Activated B cell treated with CpG ODN at 0.5 μM for 24 hours (primary cell): Measurements from ENCODE around the gene OR52K2. TPM values are rescaled to one million over a fixed set of nuclear protein-coding genes. Genes with fewer than 3 reads are reported as not detected.
"Not testable (repeated sequence)": the region's sequence is repeated elsewhere in the genome, so short reads cannot be mapped to it uniquely, and the experiment has no call there.

Experiments
- ATAC-seq: fragments of 200-7000 bp; cut with Tn5 transposase; one replicate; pipeline ENCODE4 v1.10.0; 2021; ENCODE audit warnings: low read depth, mild to moderate bottlenecking, moderate library complexity
- CTCF ChIA-PET: fragments of 350-600 bp; sonication (Branson Sonifier 250); formaldehyde crosslinking; loops from one replicate; lab custom pipeline; 2021; ENCODE audit warnings: antibody characterized with exemption; lab: Charles Lee
- POLR2A ChIA-PET: fragments of 350-600 bp; sonication (Branson Sonifier 250); formaldehyde crosslinking; loops from one replicate; lab custom pipeline; 2021; ENCODE audit warnings: antibody characterized with exemption; lab: Charles Lee
- DNase-seq: peaks from one replicate; pipeline ENCODE4 v3.0.0; 2022
- H3K27ac Mint-ChIP-seq: one replicate; pipeline ENCODE4 v1.8.0; 2020; ENCODE audit warnings: mixed read lengths
- H3K27me3 Mint-ChIP-seq: one replicate; pipeline ENCODE4 v1.8.0; 2021; ENCODE audit warnings: mixed read lengths
- H3K36me3 Mint-ChIP-seq: one replicate; pipeline ENCODE4 v1.8.0; 2021; ENCODE audit warnings: low read depth, mixed read lengths
- H3K4me1 Mint-ChIP-seq: one replicate; pipeline ENCODE4 v1.8.0; 2021; ENCODE audit warnings: mixed read lengths
- H3K4me3 Mint-ChIP-seq: one replicate; pipeline ENCODE4 v1.8.0; 2020; ENCODE audit warnings: mild to moderate bottlenecking, mixed read lengths
- H3K9me3 Mint-ChIP-seq: one replicate; pipeline ENCODE4 v1.8.0; 2020; ENCODE audit warnings: mixed read lengths
- CTCF ChIP-seq: fragments of 200-600 bp; IDR thresholded peaks from one replicate; pipeline ENCODE4 v1.8.0; 2022; ENCODE audit warnings: antibody characterized with exemption, mild to moderate bottlenecking
- intact Hi-C: fragments of 100-400 bp; cut with micrococcal nuclease; formaldehyde crosslinking; loops from one replicate; pipeline ENCODE4 v1.15.1; 2024
- total RNA-seq: library from RNA; stranded (reverse); gene quantifications from 2 replicates; pipeline ENCODE4 v1.2.3, GENCODE V29; 2022

The OR52K2 gene
- total RNA-seq = not detected in 2 replicates

GRCh38 chr11:4448995-4449394, at the start of gene OR52K2:
Gene OR52K2 (plus strand): TSS chr11:4449295. CDS start chr11:4449340, 45 bp downstream.
- H3K36me3 Mint-ChIP-seq = no peaks in the 10 kb centered on the region

GRCh38 chr11:4406206-4406605, 42.9 kb upstream of the OR52K2 start:
- H3K4me3 Mint-ChIP-seq, intact Hi-C loops, H3K27ac Mint-ChIP-seq, H3K36me3 Mint-ChIP-seq, ATAC-seq, CTCF ChIA-PET, POLR2A ChIA-PET, DNase-seq, H3K4me1 Mint-ChIP-seq, H3K9me3 Mint-ChIP-seq: not testable (repeated sequence)
- peaks cover 32% of the 10 kb centered on the region for H3K27me3 Mint-ChIP-seq

More at GRCh38 chr11:4448995-4449394, at the start of gene OR52K2:
- no peak for DNase-seq
- CTCF ChIA-PET = no interaction called here
- Mint-ChIP-seq H3K4me1 (peaks cover under 1% of the 10 kb centered on the region), H3K4me3 (no peak within 1 kb of the TSS), H3K9me3 (peaks cover under 1% of the 10 kb centered on the region), H3K27ac (no peak within 1 kb of the TSS), H3K27me3 (no peaks in the 10 kb centered on the region)
- no peak for ATAC-seq
- TF ChIP-seq CTCF = no peak
- intact Hi-C loops = no loop called here
- POLR2A ChIA-PET = no interaction called here

GRCh38 chr11:4416306-4416705, 32.8 kb upstream of the OR52K2 start:
- intact Hi-C loops = no loop called here
- H3K4me1 Mint-ChIP-seq = no peaks in the 10 kb centered on the region
- POLR2A ChIA-PET = no interaction called here
- DNase-seq (no peak), ATAC-seq (no peak)
- H3K9me3 Mint-ChIP-seq = no peaks in the 10 kb centered on the region
- peaks cover 20% of the 10 kb centered on the region for H3K27me3 Mint-ChIP-seq
- TF ChIP-seq CTCF = no peak
- no peak overlapping the region for H3K27ac Mint-ChIP-seq
- CTCF ChIA-PET = no interaction called here
- H3K36me3 Mint-ChIP-seq = no peaks in the 10 kb centered on the region
- H3K4me3 Mint-ChIP-seq = no peak overlapping the region

GRCh38 chr11:4416816-4417215, 32.3 kb upstream of the OR52K2 start:
- Mint-ChIP-seq H3K9me3 (no peaks in the 10 kb centered on the region), H3K36me3 (no peaks in the 10 kb centered on the region), H3K27ac (no peak overlapping the region), H3K4me1 (no peaks in the 10 kb centered on the region), H3K4me3 (no peak overlapping the region), H3K27me3 (peaks cover 19% of the 10 kb centered on the region)
- intact Hi-C loops = no loop called here
- no peak for DNase-seq
- ATAC-seq = no peak
- no peak for TF ChIP-seq CTCF
- ChIA-PET POLR2A (no interaction called here), CTCF (no interaction called here)

GRCh38 chr11:4418403-4418802, 30.7 kb upstream of the OR52K2 start:
- DNase-seq = no peak
- no peaks in the 10 kb centered on the region for H3K9me3 Mint-ChIP-seq
- no peak overlapping the region for H3K4me3 Mint-ChIP-seq
- no peaks in the 10 kb centered on the region for H3K4me1 Mint-ChIP-seq
- ChIA-PET POLR2A (no interaction called here), CTCF (no interaction called here)
- H3K27ac Mint-ChIP-seq = no peak overlapping the region
- no peak for ATAC-seq
- intact Hi-C loops = no loop called here
- peaks cover 15% of the 10 kb centered on the region for H3K27me3 Mint-ChIP-seq
- H3K36me3 Mint-ChIP-seq = no peaks in the 10 kb centered on the region
- no peak for TF ChIP-seq CTCF

- ChIA-PET CTCF (no interaction called here), POLR2A (no interaction called here)
- Mint-ChIP-seq H3K27me3 (peaks cover 6% of the 10 kb centered on the region), H3K4me3 (no peak overlapping the region), H3K36me3 (no peaks in the 10 kb centered on the region), H3K4me1 (no peaks in the 10 kb centered on the region), H3K27ac (no peak overlapping the region), H3K9me3 (no peaks in the 10 kb centered on the region)
- TF ChIP-seq CTCF = no peak
- intact Hi-C loops = no loop called here
- ATAC-seq = no peak
- no peak for DNase-seq
These were observed 19.0 kb upstream of the OR52K2 start for GRCh38 chr11:4430051-4430450.
